ENCODE measurements around the gene ALX4. TPM values are rescaled to one million over a fixed set of nuclear protein-coding genes. Genes with fewer than 3 reads are reported as not detected.

ALX4 gene
- total RNA-seq, 4 donors from 2014 or later = not detected

GRCh38 chr11:44319170-44319551, 9.2 kb upstream of the ALX4 start:
- Histone ChIP-seq H3K27ac (no peak overlapping the region), H3K27me3 (peaks cover 100% of the 10 kb centered on the region), H3K36me3 (no peaks in the 10 kb centered on the region), H3K9me3 (no peaks in the 10 kb centered on the region), H3K4me1 (peaks cover 9 to 22% (median 13%) of the 10 kb centered on the region in 4 donors), H3K4me3 (no peak overlapping the region)
- WGBS, 2 donors (ENCODE audit: low coverage in 1 of 2) = 1% methylated on average over 15 of the region's 15 CpGs; no CpG with 5 or more reads in 1 of the 2 donors
- in situ Hi-C loops (cut with MboI; ENCODE audit: low pct_ligation_motif_present in 1 of 4, low pct_unique_long_range_greater_than_20kb in 1 of 4, low sequenced_read_pairs in 3 of 4) (loop anchor here in 1 of 4 donors (25.0 kb wide), 1 partner anchor 568 kb away; no protein-coding TSS in a partner anchor), intact Hi-C loops (cut with DNase I; ENCODE audit: low total_unique reads) (no loop called here)
- TF ChIP-seq EP300 (IDR thresholded peaks at IDR 0.05; ENCODE audit: low read depth) (no peak), POLR2A (IDR thresholded peaks at IDR 0.05) (no peak), POLR2AphosphoS5 (IDR thresholded peaks at IDR 0.05) (no peak), CTCF (IDR thresholded peaks at IDR 0.05) (no peak)
- DNase-seq = no peak

- H3K9me3 ChIP-seq = no peaks in the 10 kb centered on the region
- no peak for DNase-seq
- intact Hi-C loops (cut with DNase I; ENCODE audit: low total_unique reads) = no loop called here
- no peaks in the 10 kb centered on the region for H3K36me3 ChIP-seq
- peaks cover 9 to 22% (median 13%) of the 10 kb centered on the region in 4 donors for H3K4me1 ChIP-seq
- no peak overlapping the region for H3K4me3 ChIP-seq
- no peak overlapping the region for H3K27ac ChIP-seq
- TF ChIP-seq POLR2A (IDR thresholded peaks at IDR 0.05) = no peak
- TF ChIP-seq CTCF (IDR thresholded peaks at IDR 0.05) = no peak
- no peak for TF ChIP-seq POLR2AphosphoS5 (IDR thresholded peaks at IDR 0.05)
- TF ChIP-seq EP300 (IDR thresholded peaks at IDR 0.05; ENCODE audit: low read depth) = no peak
- 20% methylated on average over 2 of the region's 2 CpGs; no CpG with 5 or more reads in 1 of the 2 donors for WGBS, 2 donors (ENCODE audit: low coverage in 1 of 2)
- in situ Hi-C loops (cut with MboI; ENCODE audit: low pct_ligation_motif_present in 1 of 4, low pct_unique_long_range_greater_than_20kb in 1 of 4, low sequenced_read_pairs in 3 of 4) = loop anchor here in 1 of 4 donors (25.0 kb wide), 1 partner anchor 569 kb away; no protein-coding TSS in a partner anchor
- H3K27me3 ChIP-seq = peaks cover 100% of the 10 kb centered on the region
Observed at GRCh38 chr11:44318369-44318768, 8.4 kb upstream of the ALX4 start.

GRCh38 chr11:44316659-44317240, 6.8 kb upstream of the ALX4 start:
- no peaks in the 10 kb centered on the region for H3K9me3 ChIP-seq
- H3K4me3 ChIP-seq = peak overlapping the region in 1 of 4 donors; percentile 38
- H3K36me3 ChIP-seq = no peaks in the 10 kb centered on the region
- H3K27me3 ChIP-seq = peaks cover 100% of the 10 kb centered on the region
- 0 to 6% methylated on average over 2 to 30 of the region's 44 CpGs for WGBS, 2 donors (ENCODE audit: low coverage in 1 of 2)
- no peak overlapping the region for H3K27ac ChIP-seq
- peaks cover 9 to 22% (median 13%) of the 10 kb centered on the region in 4 donors for H3K4me1 ChIP-seq
- intact Hi-C loops (cut with DNase I; ENCODE audit: low total_unique reads) = no loop called here
- in situ Hi-C loops (cut with MboI; ENCODE audit: low pct_ligation_motif_present in 1 of 4, low pct_unique_long_range_greater_than_20kb in 1 of 4, low sequenced_read_pairs in 3 of 4) = loop anchor here in 1 of 4 donors (25.0 kb wide), 1 partner anchor 571 kb away; no protein-coding TSS in a partner anchor
- TF ChIP-seq EP300 (IDR thresholded peaks at IDR 0.05; ENCODE audit: low read depth) (no peak), POLR2A (IDR thresholded peaks at IDR 0.05) (no peak), POLR2AphosphoS5 (IDR thresholded peaks at IDR 0.05) (no peak), CTCF (IDR thresholded peaks at IDR 0.05) (no peak)
- DNase-seq = no peak

- H3K4me1 ChIP-seq = peaks cover 9 to 22% (median 13%) of the 10 kb centered on the region in 4 donors
- TF ChIP-seq EP300 (IDR thresholded peaks at IDR 0.05; ENCODE audit: low read depth) (no peak), CTCF (IDR thresholded peaks at IDR 0.05) (no peak)
- no peak overlapping the region for H3K27ac ChIP-seq
- in situ Hi-C loops (cut with MboI; ENCODE audit: low pct_ligation_motif_present in 1 of 4, low pct_unique_long_range_greater_than_20kb in 1 of 4, low sequenced_read_pairs in 3 of 4) (loop anchor here in 1 of 4 donors (25.0 kb wide), 1 partner anchor 571 kb away; no protein-coding TSS in a partner anchor), intact Hi-C loops (cut with DNase I; ENCODE audit: low total_unique reads) (no loop called here)
- H3K4me3 ChIP-seq = peak overlapping the region in 1 of 4 donors; percentile 38
- peaks cover 100% of the 10 kb centered on the region for H3K27me3 ChIP-seq
- H3K9me3 ChIP-seq = no peaks in the 10 kb centered on the region
- WGBS, 2 donors (ENCODE audit: low coverage in 1 of 2) = 0 to 9% methylated on average over 4 to 52 of the region's 63 CpGs
- H3K36me3 ChIP-seq = no peaks in the 10 kb centered on the region
- no peak for DNase-seq
Observed at GRCh38 chr11:44315947-44316658, 6.2 kb upstream of the ALX4 start.
